HepG2 (cell line): ENCODE measurements around the gene CALR. TPM values are rescaled to one million over a fixed set of nuclear protein-coding genes. Genes with fewer than 3 reads are reported as not detected.

ENCODE experiments used
- ELF3 ChIP-seq: IDR thresholded peaks from 2 replicates; pipeline ENCODE4 v1.6.1; 2016; ENCODE audit warnings: missing genetic modification reagents, missing compliant biosample characterization
- GABPB1 ChIP-seq: IDR thresholded peaks from 2 replicates; pipeline ENCODE4 v1.6.1; 2016; ENCODE audit warnings: mild to moderate bottlenecking, missing genetic modification reagents, moderate library complexity, missing compliant biosample characterization
- GZF1 ChIP-seq: sonication (generic); formaldehyde crosslinking; IDR thresholded peaks from 2 replicates; pipeline ENCODE4 v1.5.1; 2020; ENCODE audit warnings: mild to moderate bottlenecking, missing genetic modification reagents
- HDAC2 ChIP-seq: sonication (generic); formaldehyde crosslinking; IDR thresholded peaks from 2 replicates; pipeline ENCODE4 v1.4.0; 2020; ENCODE audit warnings: missing genetic modification reagents
- HNRNPLL ChIP-seq: fragments of 200-400 bp; formaldehyde crosslinking; IDR thresholded peaks from 2 replicates; pipeline ENCODE4 v1.6.1; 2017; ENCODE audit warnings: mild to moderate bottlenecking, low read depth, low read length; ENCODE audit not compliant: poor library complexity, severe bottlenecking
- RFX5 ChIP-seq: IDR thresholded peaks from 2 replicates; pipeline ENCODE4 v1.6.1; 2011; ENCODE audit warnings: low read depth, low read length, improper control_type of control experiment
- SP1 ChIP-seq, 2 experiments: fragments of 450-650 bp in 1 of 2; sonication (generic) in 1 of 2; formaldehyde crosslinking in 1 of 2; IDR thresholded peaks; 2 replicates each; pipeline versions ENCODE4 v1.4.0 to v1.6.1; 2016 to 2020; ENCODE audit warnings: missing genetic modification reagents in 1 of 2
- ZNF143 ChIP-seq: sonication (generic); formaldehyde crosslinking; IDR thresholded peaks from 2 replicates; pipeline ENCODE4 v1.4.0; 2020; ENCODE audit warnings: missing genetic modification reagents
- ZNF44 ChIP-seq: sonication (generic); formaldehyde crosslinking; IDR thresholded peaks from 2 replicates; pipeline ENCODE4 v1.5.1; 2020; ENCODE audit warnings: mild to moderate bottlenecking, missing genetic modification reagents
- ZNF616 ChIP-seq: sonication (generic); formaldehyde crosslinking; IDR thresholded peaks from 2 replicates; pipeline ENCODE4 v1.5.0; 2020; ENCODE audit warnings: low read depth, mild to moderate bottlenecking, missing genetic modification reagents
- ZNF772 ChIP-seq: sonication (generic); formaldehyde crosslinking; IDR thresholded peaks from 2 replicates; pipeline ENCODE4 v1.5.0; 2020; ENCODE audit warnings: mild to moderate bottlenecking, missing genetic modification reagents
- ZNF776 ChIP-seq: sonication (generic); formaldehyde crosslinking; IDR thresholded peaks from 2 replicates; pipeline ENCODE4 v1.4.0; 2020; ENCODE audit warnings: mild to moderate bottlenecking, missing genetic modification reagents
- polyA plus RNA-seq, 8 experiments: library from polyadenylated mRNA; depleted of rRNA in 3 of 8; stranded (reverse) in 7 of 8; unstranded in 1 of 8; fragments of >200 nt; fragmentation: Illumina TruSeq in 4 of 8; extraction: Trizol in 4 of 8; gene quantifications; 2 replicates each; pipeline versions ENCODE4 v1.2.1 to v1.2.3, GENCODE V29; 2011 to 2016; ENCODE audit warnings: low read depth in 4 of 8, missing spikeins in 1 of 8, mixed read lengths in 1 of 8; ENCODE audit not compliant: insufficient read depth in 1 of 8
- total RNA-seq, 5 experiments: library from RNA; depleted of rRNA; stranded (reverse); fragments of >200 nt; fragmentation: Illumina TruSeq; extraction: Trizol; gene quantifications; 2 replicates each; pipeline ENCODE4 v1.2.3, GENCODE V29; 2016; ENCODE audit warnings: low read depth in 1 of 5
- TF ChIP-seq, protein P1 (sequence below), 2 experiments: sonication (generic) in 1 of 2; formaldehyde crosslinking in 1 of 2; IDR thresholded peaks; 2 replicates each; pipeline versions ENCODE4 v1.6.1 to v1.9.0; 2014 to 2022; ENCODE audit warnings: antibody characterized with exemption in 1 of 2, borderline replicate concordance in 1 of 2, inconsistent platforms in 1 of 2, low read depth in 1 of 2, missing genetic modification reagents in 1 of 2
- TF ChIP-seq, protein P2 (sequence below): sonication (generic); formaldehyde crosslinking; IDR thresholded peaks from 2 replicates; pipeline ENCODE4 v1.4.0; 2020; ENCODE audit warnings: mild to moderate bottlenecking, missing genetic modification reagents
- TF ChIP-seq, protein P3 (sequence below): sonication (generic); formaldehyde crosslinking; IDR thresholded peaks from 2 replicates; pipeline ENCODE4 v1.4.0; 2020; ENCODE audit warnings: missing genetic modification reagents

Gene CALR
- total and polyA plus RNA-seq, 2 of the 13 experiments (the other 11 are each of a cell fraction or from before 2014, with no cell fraction given) = 898 to 934 TPM

DNA sequence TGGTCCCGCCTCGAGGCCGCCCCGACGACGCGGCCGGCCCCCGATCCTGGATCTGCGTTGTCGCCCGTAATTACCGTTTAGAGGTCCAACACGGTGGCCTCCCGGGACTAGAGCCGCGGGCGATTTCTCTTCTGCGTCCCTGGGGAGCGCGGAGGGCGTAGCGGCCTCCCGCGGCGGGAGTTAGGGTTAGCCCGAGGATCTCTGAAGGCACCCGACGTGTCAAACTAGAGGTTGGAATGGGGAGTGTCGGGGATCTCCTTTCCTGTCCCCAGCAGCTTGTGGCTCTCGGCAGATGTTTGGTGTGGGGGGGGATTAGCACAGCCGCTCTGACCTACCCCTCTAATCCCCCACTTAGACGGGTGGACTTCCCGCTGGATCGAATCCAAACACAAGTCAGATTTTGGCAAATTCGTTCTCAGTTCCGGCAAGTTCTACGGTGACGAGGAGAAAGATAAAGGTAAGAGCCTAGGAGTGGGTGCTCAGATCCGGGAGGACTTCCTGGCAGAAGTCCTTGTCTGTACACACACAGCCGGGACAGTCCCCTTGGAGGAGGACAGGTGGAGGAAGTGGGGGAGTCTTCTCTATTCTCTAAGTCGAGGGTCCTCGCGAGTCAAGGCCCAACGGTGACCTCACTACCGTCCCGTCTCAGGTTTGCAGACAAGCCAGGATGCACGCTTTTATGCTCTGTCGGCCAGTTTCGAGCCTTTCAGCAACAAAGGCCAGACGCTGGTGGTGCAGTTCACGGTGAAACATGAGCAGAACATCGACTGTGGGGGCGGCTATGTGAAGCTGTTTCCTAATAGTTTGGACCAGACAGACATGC lies 581 bp downstream of the CALR start (continued):
- TF ChIP-seq, protein P1, sequence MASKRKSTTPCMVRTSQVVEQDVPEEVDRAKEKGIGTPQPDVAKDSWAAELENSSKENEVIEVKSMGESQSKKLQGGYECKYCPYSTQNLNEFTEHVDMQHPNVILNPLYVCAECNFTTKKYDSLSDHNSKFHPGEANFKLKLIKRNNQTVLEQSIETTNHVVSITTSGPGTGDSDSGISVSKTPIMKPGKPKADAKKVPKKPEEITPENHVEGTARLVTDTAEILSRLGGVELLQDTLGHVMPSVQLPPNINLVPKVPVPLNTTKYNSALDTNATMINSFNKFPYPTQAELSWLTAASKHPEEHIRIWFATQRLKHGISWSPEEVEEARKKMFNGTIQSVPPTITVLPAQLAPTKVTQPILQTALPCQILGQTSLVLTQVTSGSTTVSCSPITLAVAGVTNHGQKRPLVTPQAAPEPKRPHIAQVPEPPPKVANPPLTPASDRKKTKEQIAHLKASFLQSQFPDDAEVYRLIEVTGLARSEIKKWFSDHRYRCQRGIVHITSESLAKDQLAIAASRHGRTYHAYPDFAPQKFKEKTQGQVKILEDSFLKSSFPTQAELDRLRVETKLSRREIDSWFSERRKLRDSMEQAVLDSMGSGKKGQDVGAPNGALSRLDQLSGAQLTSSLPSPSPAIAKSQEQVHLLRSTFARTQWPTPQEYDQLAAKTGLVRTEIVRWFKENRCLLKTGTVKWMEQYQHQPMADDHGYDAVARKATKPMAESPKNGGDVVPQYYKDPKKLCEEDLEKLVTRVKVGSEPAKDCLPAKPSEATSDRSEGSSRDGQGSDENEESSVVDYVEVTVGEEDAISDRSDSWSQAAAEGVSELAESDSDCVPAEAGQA (IDR thresholded peaks at IDR 0.05; ENCODE audit: low read depth) = no peak
- TF ChIP-seq, protein P1 (CRISPR knock-in tag; IDR thresholded peaks at IDR 0.05; ENCODE audit: borderline replicate concordance) = no peak
- TF ChIP-seq ZNF143 (CRISPR knock-in tag) = no peak
- 0 out of 2 replicates have a peak, but pooled peaks have one; percentile 2 for TF ChIP-seq GZF1
- TF ChIP-seq HDAC2 (CRISPR knock-in tag) = no peak
- no peak for TF ChIP-seq RFX5
- TF ChIP-seq, protein P2, sequence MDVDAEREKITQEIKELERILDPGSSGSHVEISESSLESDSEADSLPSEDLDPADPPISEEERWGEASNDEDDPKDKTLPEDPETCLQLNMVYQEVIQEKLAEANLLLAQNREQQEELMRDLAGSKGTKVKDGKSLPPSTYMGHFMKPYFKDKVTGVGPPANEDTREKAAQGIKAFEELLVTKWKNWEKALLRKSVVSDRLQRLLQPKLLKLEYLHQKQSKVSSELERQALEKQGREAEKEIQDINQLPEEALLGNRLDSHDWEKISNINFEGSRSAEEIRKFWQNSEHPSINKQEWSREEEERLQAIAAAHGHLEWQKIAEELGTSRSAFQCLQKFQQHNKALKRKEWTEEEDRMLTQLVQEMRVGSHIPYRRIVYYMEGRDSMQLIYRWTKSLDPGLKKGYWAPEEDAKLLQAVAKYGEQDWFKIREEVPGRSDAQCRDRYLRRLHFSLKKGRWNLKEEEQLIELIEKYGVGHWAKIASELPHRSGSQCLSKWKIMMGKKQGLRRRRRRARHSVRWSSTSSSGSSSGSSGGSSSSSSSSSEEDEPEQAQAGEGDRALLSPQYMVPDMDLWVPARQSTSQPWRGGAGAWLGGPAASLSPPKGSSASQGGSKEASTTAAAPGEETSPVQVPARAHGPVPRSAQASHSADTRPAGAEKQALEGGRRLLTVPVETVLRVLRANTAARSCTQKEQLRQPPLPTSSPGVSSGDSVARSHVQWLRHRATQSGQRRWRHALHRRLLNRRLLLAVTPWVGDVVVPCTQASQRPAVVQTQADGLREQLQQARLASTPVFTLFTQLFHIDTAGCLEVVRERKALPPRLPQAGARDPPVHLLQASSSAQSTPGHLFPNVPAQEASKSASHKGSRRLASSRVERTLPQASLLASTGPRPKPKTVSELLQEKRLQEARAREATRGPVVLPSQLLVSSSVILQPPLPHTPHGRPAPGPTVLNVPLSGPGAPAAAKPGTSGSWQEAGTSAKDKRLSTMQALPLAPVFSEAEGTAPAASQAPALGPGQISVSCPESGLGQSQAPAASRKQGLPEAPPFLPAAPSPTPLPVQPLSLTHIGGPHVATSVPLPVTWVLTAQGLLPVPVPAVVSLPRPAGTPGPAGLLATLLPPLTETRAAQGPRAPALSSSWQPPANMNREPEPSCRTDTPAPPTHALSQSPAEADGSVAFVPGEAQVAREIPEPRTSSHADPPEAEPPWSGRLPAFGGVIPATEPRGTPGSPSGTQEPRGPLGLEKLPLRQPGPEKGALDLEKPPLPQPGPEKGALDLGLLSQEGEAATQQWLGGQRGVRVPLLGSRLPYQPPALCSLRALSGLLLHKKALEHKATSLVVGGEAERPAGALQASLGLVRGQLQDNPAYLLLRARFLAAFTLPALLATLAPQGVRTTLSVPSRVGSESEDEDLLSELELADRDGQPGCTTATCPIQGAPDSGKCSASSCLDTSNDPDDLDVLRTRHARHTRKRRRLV (CRISPR knock-in tag) = no peak
- TF ChIP-seq, protein P3, sequence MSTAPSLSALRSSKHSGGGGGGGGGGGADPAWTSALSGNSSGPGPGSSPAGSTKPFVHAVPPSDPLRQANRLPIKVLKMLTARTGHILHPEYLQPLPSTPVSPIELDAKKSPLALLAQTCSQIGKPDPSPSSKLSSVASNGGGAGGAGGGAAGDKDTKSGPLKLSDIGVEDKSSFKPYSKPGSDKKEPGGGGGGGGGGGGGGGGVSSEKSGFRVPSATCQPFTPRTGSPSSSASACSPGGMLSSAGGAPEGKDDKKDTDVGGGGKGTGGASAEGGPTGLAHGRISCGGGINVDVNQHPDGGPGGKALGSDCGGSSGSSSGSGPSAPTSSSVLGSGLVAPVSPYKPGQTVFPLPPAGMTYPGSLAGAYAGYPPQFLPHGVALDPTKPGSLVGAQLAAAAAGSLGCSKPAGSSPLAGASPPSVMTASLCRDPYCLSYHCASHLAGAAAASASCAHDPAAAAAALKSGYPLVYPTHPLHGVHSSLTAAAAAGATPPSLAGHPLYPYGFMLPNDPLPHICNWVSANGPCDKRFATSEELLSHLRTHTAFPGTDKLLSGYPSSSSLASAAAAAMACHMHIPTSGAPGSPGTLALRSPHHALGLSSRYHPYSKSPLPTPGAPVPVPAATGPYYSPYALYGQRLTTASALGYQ (CRISPR knock-in tag) = no peak
- peak; percentile 10; the same call in 1 of the 2 replicates for TF ChIP-seq GABPB1
- TF ChIP-seq SP1 (IDR thresholded peaks at IDR 0.05) = no peak
- TF ChIP-seq SP1 (CRISPR knock-in tag; IDR thresholded peaks at IDR 0.05) = no peak
- no peak for TF ChIP-seq HNRNPLL
- TF ChIP-seq ELF3 (CRISPR knock-in tag) = no peak
- TF ChIP-seq ZNF772 (CRISPR knock-in tag) = no peak
- TF ChIP-seq ZNF44 (CRISPR knock-in tag) = 0 out of 2 replicates have a peak, but pooled peaks have one; percentile 75
- no peak for TF ChIP-seq ZNF616
- 0 out of 2 replicates have a peak, but pooled peaks have one; percentile 28 for TF ChIP-seq ZNF776 (CRISPR knock-in tag)
